Measurements from ENCODE around the gene C10orf90. TPM values are rescaled to one million over a fixed set of nuclear protein-coding genes. Genes with fewer than 3 reads are reported as not detected.

C10orf90 gene
- total RNA-seq, 4 donors from 2014 or later: 0.26 TPM; not detected in 3

DNA sequence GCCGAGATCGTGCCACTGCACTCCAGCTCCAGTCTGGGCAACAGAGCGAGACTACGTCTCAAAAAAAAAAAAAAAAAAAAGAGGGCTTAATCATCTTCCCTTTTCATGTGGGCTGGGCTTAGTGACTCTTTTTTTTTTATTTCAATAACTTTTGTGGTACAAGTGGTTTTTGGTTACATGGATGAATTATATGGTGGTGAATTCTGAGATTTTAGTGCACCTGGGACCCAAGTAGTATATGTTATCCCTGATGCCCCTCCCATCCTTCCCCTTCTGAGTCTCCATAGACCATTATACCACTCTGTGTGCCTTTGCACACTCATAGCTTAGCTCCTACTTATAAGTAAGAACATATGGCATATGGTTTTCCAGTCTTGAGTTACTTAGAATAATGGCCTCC, 277.4 kb downstream of the C10orf90 start:
- WGBS, 2 donors: 73 to 78% methylated on average over 4 of the region's 4 CpGs
- peaks cover 0 to 16% (median 6%) of the 10 kb centered on the region in 3 donors for H3K4me1 ChIP-seq

DNA sequence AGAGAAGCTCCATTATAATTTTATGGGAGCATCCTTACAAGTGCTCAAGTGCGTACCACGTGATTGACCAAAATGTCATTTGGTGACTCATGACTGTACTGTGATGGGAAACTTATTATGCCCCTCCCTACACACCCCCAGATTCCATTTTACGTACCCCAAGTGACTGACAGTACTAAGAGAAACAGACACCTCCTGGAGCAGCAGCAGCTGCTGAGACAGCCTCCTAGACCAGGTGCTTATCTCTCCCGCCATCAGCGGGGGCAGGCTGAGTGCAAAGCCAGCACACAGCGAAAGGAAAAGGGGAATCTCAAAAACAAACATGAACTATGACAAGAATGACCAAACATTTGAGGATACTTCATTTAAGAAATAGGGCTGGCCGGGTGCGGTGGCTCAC, 278.0 kb downstream of the C10orf90 start:
- Histone ChIP-seq H3K4me1 (peaks cover 2 to 22% (median 12%) of the 10 kb centered on the region in 3 donors), H3K4me3 (no peak overlapping the region), H3K27ac (no peak overlapping the region), H3K27me3 (peaks cover 0 to 37% (median 1%) of the 10 kb centered on the region in 4 donors), H3K9me3 (no peaks in the 10 kb centered on the region), H3K36me3 (no peaks in the 10 kb centered on the region)
- WGBS, 2 donors: 73 to 74% methylated on average over 8 of the region's 8 CpGs
- intact Hi-C loops (cut with DNase I): no loop called here
- DNase-seq: no peak
- TF ChIP-seq, protein P1, sequence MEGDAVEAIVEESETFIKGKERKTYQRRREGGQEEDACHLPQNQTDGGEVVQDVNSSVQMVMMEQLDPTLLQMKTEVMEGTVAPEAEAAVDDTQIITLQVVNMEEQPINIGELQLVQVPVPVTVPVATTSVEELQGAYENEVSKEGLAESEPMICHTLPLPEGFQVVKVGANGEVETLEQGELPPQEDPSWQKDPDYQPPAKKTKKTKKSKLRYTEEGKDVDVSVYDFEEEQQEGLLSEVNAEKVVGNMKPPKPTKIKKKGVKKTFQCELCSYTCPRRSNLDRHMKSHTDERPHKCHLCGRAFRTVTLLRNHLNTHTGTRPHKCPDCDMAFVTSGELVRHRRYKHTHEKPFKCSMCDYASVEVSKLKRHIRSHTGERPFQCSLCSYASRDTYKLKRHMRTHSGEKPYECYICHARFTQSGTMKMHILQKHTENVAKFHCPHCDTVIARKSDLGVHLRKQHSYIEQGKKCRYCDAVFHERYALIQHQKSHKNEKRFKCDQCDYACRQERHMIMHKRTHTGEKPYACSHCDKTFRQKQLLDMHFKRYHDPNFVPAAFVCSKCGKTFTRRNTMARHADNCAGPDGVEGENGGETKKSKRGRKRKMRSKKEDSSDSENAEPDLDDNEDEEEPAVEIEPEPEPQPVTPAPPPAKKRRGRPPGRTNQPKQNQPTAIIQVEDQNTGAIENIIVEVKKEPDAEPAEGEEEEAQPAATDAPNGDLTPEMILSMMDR (IDR thresholded peaks at IDR 0.05): no peak
- TF ChIP-seq POLR2A (IDR thresholded peaks at IDR 0.05): no peak

More for the DNA sequence above, 277.4 kb downstream of the C10orf90 start:
- no peak overlapping the region for H3K27ac ChIP-seq
- TF ChIP-seq, protein P1 (IDR thresholded peaks at IDR 0.05): no peak
- no peak for TF ChIP-seq POLR2A (IDR thresholded peaks at IDR 0.05)
- H3K4me3 ChIP-seq: no peak overlapping the region
- intact Hi-C loops (cut with DNase I): no loop called here
- no peaks in the 10 kb centered on the region for H3K36me3 ChIP-seq
- no peak for DNase-seq
- H3K27me3 ChIP-seq: peaks cover 0 to 31% (median 0%) of the 10 kb centered on the region in 4 donors
- H3K9me3 ChIP-seq: no peaks in the 10 kb centered on the region

DNA sequence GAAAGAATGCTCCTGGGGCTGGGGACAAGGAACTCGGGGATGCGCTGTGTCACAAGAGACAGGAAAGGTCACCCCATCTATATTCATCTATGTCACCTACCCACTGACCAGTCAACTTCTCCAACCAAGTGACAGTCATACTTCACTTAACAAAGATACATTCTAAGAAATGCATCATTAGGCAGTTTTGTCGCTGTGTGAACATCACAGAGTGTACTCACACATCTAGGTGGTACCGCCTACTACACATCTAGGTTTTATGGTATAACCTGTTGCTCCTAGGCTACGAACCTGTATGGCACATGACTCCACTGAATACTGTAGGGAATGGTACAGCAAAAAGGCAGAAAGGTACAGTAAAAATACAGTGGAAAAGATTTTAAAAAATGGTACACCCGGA, 278.4 kb downstream of the C10orf90 start:
- no peak for DNase-seq
- Histone ChIP-seq H3K36me3 (no peaks in the 10 kb centered on the region), H3K4me1 (peaks cover 6 to 26% (median 13%) of the 10 kb centered on the region in 3 donors), H3K4me3 (no peak overlapping the region), H3K27ac (no peak overlapping the region), H3K27me3 (peaks cover 0 to 41% (median 2%) of the 10 kb centered on the region in 4 donors), H3K9me3 (no peaks in the 10 kb centered on the region)
- intact Hi-C loops (cut with DNase I): no loop called here
- TF ChIP-seq, protein P1 (IDR thresholded peaks at IDR 0.05): no peak
- TF ChIP-seq POLR2A (IDR thresholded peaks at IDR 0.05): no peak
- WGBS, 2 donors: 87 to 90% methylated on average over 5 to 6 of the region's 6 CpGs

DNA sequence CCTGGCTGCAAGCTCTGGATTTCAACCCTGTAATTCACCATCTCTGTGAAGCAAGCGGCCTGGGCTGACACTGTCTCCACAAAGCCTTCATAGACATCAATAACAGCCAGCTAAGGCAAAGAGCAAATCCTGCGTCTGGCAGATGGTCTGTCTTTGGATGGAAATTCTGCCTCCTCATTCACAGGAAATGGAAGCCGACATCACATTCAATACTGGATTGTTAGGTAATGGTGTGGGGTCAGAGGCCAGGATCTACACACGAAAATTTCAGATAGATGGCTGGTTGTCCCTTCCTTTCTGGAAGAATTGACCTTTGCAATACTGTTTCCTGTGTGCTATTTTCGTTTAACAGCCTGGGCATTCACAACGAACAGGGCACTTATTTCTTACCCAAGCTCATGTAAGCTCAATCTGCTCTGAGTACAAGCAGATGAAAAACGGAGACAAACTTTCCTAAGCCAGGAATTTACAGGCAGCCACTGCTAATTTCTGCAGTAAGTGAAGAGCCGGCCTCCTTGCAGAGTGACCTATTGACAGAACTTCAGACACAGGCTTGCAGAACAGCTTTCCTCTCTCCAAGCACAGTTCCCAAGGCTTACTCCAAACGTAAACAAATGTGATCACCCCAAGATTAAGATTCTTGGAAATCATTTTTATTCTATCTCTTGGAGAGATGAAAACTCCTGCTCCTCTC, 279.2 kb downstream of the C10orf90 start:
- Histone ChIP-seq H3K36me3 (no peaks in the 10 kb centered on the region), H3K4me3 (no peak overlapping the region), H3K4me1 (peaks cover 7 to 30% (median 13%) of the 10 kb centered on the region in 3 donors), H3K9me3 (no peaks in the 10 kb centered on the region), H3K27ac (peak overlapping the region in 2 of 4 donors; percentile 18 to 46), H3K27me3 (peaks cover 0 to 42% (median 2%) of the 10 kb centered on the region in 4 donors)
- 33 to 36% methylated on average over 9 of the region's 9 CpGs for WGBS, 2 donors
- no peak for DNase-seq
- intact Hi-C loops (cut with DNase I): no loop called here
- TF ChIP-seq, protein P1 (IDR thresholded peaks at IDR 0.05): no peak
- no peak for TF ChIP-seq POLR2A (IDR thresholded peaks at IDR 0.05)

DNA sequence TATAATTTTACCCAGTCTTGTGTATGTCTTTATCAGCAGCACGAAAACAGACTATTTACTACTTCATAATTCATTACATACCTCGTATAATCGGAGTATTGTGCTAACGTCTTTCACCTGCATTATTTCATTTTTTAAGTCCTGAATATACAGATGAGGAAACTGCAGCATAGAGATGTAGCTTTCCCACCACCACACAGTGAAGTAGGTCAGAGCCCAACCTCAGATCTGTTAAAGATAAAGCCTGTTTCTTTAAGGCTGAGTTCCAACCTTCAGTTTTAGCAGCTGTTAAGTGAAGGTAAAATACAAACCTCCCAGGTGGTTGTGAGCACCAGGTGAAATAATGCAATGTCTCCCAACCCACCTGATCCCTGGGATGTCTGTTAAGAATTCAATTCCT, 280.2 kb downstream of the C10orf90 start:
- 80 to 85% methylated on average over 4 of the region's 4 CpGs for WGBS, 2 donors
- DNase-seq: no peak
- H3K4me3 ChIP-seq: no peak overlapping the region
- H3K9me3 ChIP-seq: no peaks in the 10 kb centered on the region
- no peaks in the 10 kb centered on the region for H3K36me3 ChIP-seq
- H3K27me3 ChIP-seq: peaks cover 0 to 53% (median 2%) of the 10 kb centered on the region in 4 donors
- intact Hi-C loops (cut with DNase I): no loop called here
- H3K27ac ChIP-seq: peak overlapping the region in 2 of 4 donors; percentile 31 to 34
- H3K4me1 ChIP-seq: peaks cover 7 to 30% (median 13%) of the 10 kb centered on the region in 3 donors
- no peak for TF ChIP-seq POLR2A (IDR thresholded peaks at IDR 0.05)
- TF ChIP-seq, protein P1 (IDR thresholded peaks at IDR 0.05): no peak

Data from esophagus squamous epithelium (tissue), 5 donors.